Measurements from ENCODE around the gene MSRB3.

DNA sequence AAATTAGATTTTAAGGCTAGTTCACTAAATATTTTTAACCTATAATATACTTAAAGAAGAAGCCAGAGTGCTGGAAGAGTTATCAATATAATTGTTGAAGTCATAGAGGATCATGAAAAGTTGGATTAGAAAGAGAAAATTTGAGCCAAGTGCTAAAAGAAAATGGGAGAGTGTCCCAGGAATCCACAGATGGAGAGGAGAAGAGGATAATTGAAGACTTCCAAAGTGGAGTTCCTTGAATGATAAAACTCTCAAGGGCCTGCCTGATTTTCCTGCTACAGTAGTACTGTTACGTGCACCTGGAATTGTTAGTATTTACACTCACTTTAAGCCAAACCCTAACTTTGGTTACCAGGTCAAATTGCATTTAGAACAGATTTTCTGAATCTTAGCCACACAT lies 113.2 kb downstream of the MSRB3 start:
- TF ChIP-seq POLR2A (IDR thresholded peaks at IDR 0.05): no peak
- TF ChIP-seq CTCF (IDR thresholded peaks at IDR 0.05): no peak

All from gastroesophageal sphincter (tissue), 3 donors.